T-cell (primary cell): ENCODE data around the gene DAPL1. TPM values are rescaled to one million over a fixed set of nuclear protein-coding genes. Genes with fewer than 3 reads are reported as not detected.

Source experiments
- ATAC-seq, 4 experiments: fragments of 200-7000 bp in 3 of 4; fragments of 150-1000 bp in 1 of 4; cut with Tn5 transposase; replicated peaks in 1 of 4; 1 replicate in 3 of 4; 2 replicates in 1 of 4; pipeline ENCODE4 v1.10.0; 2021; ENCODE audit warnings: moderate library complexity in 3 of 4, mild to moderate bottlenecking in 2 of 4, moderate number of reproducible peaks in 1 of 4
- CTCF ChIA-PET, 2 donors: fragments of 300-600 bp; sonication (Branson Sonifier 250); formaldehyde crosslinking; loops; one replicate each; lab custom pipeline; 2022; ENCODE audit warnings: antibody characterized with exemption in 2 of 2; lab: Charles Lee
- POLR2A ChIA-PET, 2 donors: fragments of 300-600 bp; sonication (Branson Sonifier 250); formaldehyde crosslinking; loops; one replicate each; lab custom pipeline; 2022; ENCODE audit warnings: antibody characterized with exemption in 2 of 2; lab: Charles Lee
- DNase-seq, 35 experiments: peaks; one replicate each; pipeline versions ENCODE4 v3.0.0 to v3.0.0-alpha.2; 2013 to 2023
- H3K27ac ChIP-seq: one replicate; pipeline ENCODE4 v1.5.1; 2013; ENCODE audit warnings: low read length
- H3K27me3 ChIP-seq, 2 experiments: replicated peaks in 1 of 2; 1 replicate in 1 of 2; 2 replicates in 1 of 2; pipeline versions ENCODE4 v1.6.1 to v1.7.0; 2013; ENCODE audit warnings: low read length in 1 of 2, mixed read lengths in 1 of 2; ENCODE audit not compliant: control insufficient read depth in 2 of 2, insufficient read depth in 2 of 2; ENCODE audit errors: extremely low read depth in 1 of 2
- H3K36me3 ChIP-seq, 2 donors: 1 replicate in 1 of 2; 2 replicates in 1 of 2; pipeline versions ENCODE4 v1.6.1 to v1.7.0; 2013; ENCODE audit warnings: low read length in 1 of 2; ENCODE audit not compliant: control insufficient read depth in 2 of 2, insufficient read depth in 1 of 2; ENCODE audit errors: extremely low read depth in 1 of 2
- H3K4me1 ChIP-seq, 2 experiments: 1 replicate in 1 of 2; 2 replicates in 1 of 2; pipeline versions ENCODE4 v1.6.1 to v1.7.0; 2013; ENCODE audit warnings: low read length in 2 of 2, mixed read lengths in 1 of 2; ENCODE audit not compliant: insufficient read depth in 2 of 2, control insufficient read depth in 1 of 2; ENCODE audit errors: extremely low read depth in 1 of 2
- H3K4me3 ChIP-seq, 2 donors: 1 replicate in 1 of 2; 2 replicates in 1 of 2; pipeline versions ENCODE4 v1.5.1 to v1.7.0; 2013; ENCODE audit warnings: mild to moderate bottlenecking in 2 of 2, low read length in 1 of 2, moderate library complexity in 1 of 2; ENCODE audit not compliant: control insufficient read depth in 1 of 2; ENCODE audit errors: extremely low read depth in 1 of 2
- H3K9me3 ChIP-seq: 2 replicates; pipeline ENCODE4 v1.7.0; 2013
- H3K27ac Mint-ChIP-seq, 2 donors: one replicate each; pipeline ENCODE4 v1.8.0; 2020 to 2021; ENCODE audit warnings: mild to moderate bottlenecking in 2 of 2, mixed read lengths in 2 of 2
- H3K27me3 Mint-ChIP-seq, 2 donors: one replicate each; pipeline ENCODE4 v1.8.0; 2021 to 2022; ENCODE audit warnings: mixed read lengths in 2 of 2
- H3K36me3 Mint-ChIP-seq: one replicate; pipeline ENCODE4 v1.8.0; 2021; ENCODE audit warnings: mixed read lengths
- H3K4me1 Mint-ChIP-seq, 3 donors: one replicate each; pipeline ENCODE4 v1.8.0; 2020 to 2022; ENCODE audit warnings: mixed read lengths in 3 of 3, mild to moderate bottlenecking in 1 of 3
- H3K4me3 Mint-ChIP-seq, 3 donors: one replicate each; pipeline ENCODE4 v1.8.0; 2020 to 2022; ENCODE audit warnings: mild to moderate bottlenecking in 3 of 3, mixed read lengths in 3 of 3, moderate library complexity in 3 of 3
- H3K9me3 Mint-ChIP-seq, 3 donors: one replicate each; pipeline ENCODE4 v1.8.0; 2020 to 2022; ENCODE audit warnings: mixed read lengths in 3 of 3
- WGBS: methylation state at CpG from one replicate; pipeline ENCODE4 v1.1.5; 2013; ENCODE audit warnings: missing lambda C conversion rate; ENCODE audit not compliant: insufficient coverage; 5-methylcytosine and 5-hydroxymethylcytosine counted together
- total RNA-seq, 35 experiments: library from RNA in 6 of 35; stranded (reverse) in 6 of 35; fragments of 120-200 nt in 1 of 35; gene quantifications; one replicate each; pipeline versions ENCODE4 v1.2.1 to v1.2.4 and lab custom pipeline; 2013 to 2026

The DAPL1 gene
- total RNA-seq, 5 donors from 2014 or later (not counting 1 experiment from before 2014, with no cell fraction given), result not detected

GRCh38 chr2:158781353-158781961 is 13.7 kb upstream of the DAPL1 start:
- Mint-ChIP-seq H3K4me3 (no peak overlapping the region), H3K4me1 (no peaks in the 10 kb centered on the region), H3K36me3 (no peaks in the 10 kb centered on the region), H3K27me3 (peaks cover 6 to 7% of the 10 kb centered on the region in 2 donors), H3K9me3 (peaks cover 0 to 5% (median 0%) of the 10 kb centered on the region in 3 donors), H3K27ac (no peak overlapping the region)
- ChIA-PET CTCF (no interaction called here), POLR2A (no interaction called here)
- no peaks in the 10 kb centered on the region for H3K4me1 ChIP-seq
- peaks cover 0 to 3% of the 10 kb centered on the region in 2 experiments for H3K27me3 ChIP-seq
- ATAC-seq (no peak), DNase-seq (no peak)
- no peaks in the 10 kb centered on the region for H3K9me3 ChIP-seq
- 94% methylated on average over 2 of the region's 4 CpGs for WGBS
- no peak overlapping the region for H3K27ac ChIP-seq
- H3K36me3 ChIP-seq, result no peaks in the 10 kb centered on the region
- H3K4me3 ChIP-seq, result no peak overlapping the region

- no peaks in the 10 kb centered on the region for H3K4me1 Mint-ChIP-seq
- H3K27ac Mint-ChIP-seq, result no peak overlapping the region
- no peak overlapping the region for H3K4me3 ChIP-seq
- H3K27ac ChIP-seq, result no peak overlapping the region
- WGBS, result 63% methylated on average over 2 of the region's 11 CpGs
- POLR2A ChIA-PET, result no interaction called here
- peaks cover 6 to 7% of the 10 kb centered on the region in 2 donors for H3K27me3 Mint-ChIP-seq
- H3K4me1 ChIP-seq, result no peaks in the 10 kb centered on the region
- no peaks in the 10 kb centered on the region for H3K36me3 ChIP-seq
- H3K27me3 ChIP-seq, result peaks cover 0 to 8% of the 10 kb centered on the region in 2 experiments
- no peak for ATAC-seq
- H3K9me3 Mint-ChIP-seq, result peaks cover 0 to 5% (median 0%) of the 10 kb centered on the region in 3 donors
- no peaks in the 10 kb centered on the region for H3K9me3 ChIP-seq
- no peak for DNase-seq
- no peaks in the 10 kb centered on the region for H3K36me3 Mint-ChIP-seq
- no peak overlapping the region for H3K4me3 Mint-ChIP-seq
- CTCF ChIA-PET, result no interaction called here
These were observed 13.0 kb upstream of the DAPL1 start for GRCh38 chr2:158782136-158782535.

GRCh38 chr2:158782616-158783015 is 12.5 kb upstream of the DAPL1 start:
- no peak overlapping the region for H3K4me3 ChIP-seq
- Mint-ChIP-seq H3K4me1 (no peaks in the 10 kb centered on the region), H3K9me3 (peaks cover 0 to 5% (median 0%) of the 10 kb centered on the region in 3 donors), H3K36me3 (no peaks in the 10 kb centered on the region), H3K4me3 (no peak overlapping the region), H3K27ac (no peak overlapping the region), H3K27me3 (peaks cover 6 to 7% of the 10 kb centered on the region in 2 donors)
- no peaks in the 10 kb centered on the region for H3K4me1 ChIP-seq
- ChIA-PET POLR2A (no interaction called here), CTCF (interaction anchor here in 1 of 2 donors (0.5 to 0.7 kb wide), 2 partner anchors 49 to 1472 kb away, joined by 3 to 9 read pairs; no protein-coding TSS in a partner anchor)
- ATAC-seq (no peak), DNase-seq (no peak)
- no peak overlapping the region for H3K27ac ChIP-seq
- H3K36me3 ChIP-seq, result no peaks in the 10 kb centered on the region
- 93% methylated on average over 2 of the region's 5 CpGs for WGBS
- no peaks in the 10 kb centered on the region for H3K9me3 ChIP-seq
- peaks cover 0 to 8% of the 10 kb centered on the region in 2 experiments for H3K27me3 ChIP-seq

DNA sequence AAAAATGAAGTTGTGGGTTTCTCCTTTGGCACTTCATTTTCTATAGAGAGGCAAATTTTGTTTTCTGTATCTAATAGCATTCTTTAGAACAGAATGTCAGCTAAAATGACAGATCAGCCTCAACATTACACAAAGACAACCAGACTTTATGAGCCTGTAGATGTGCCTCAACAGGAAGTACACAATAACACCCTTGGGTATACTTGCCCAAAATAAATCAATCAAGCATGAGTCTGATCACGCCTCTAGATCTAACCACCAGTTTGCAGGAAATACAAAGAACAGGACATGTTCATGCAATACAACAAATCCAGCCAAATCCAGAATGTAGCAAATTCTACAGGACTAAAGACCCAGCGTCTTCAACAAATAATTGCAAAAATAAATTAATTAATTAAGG is 11.2 kb upstream of the DAPL1 start:
- ATAC-seq (no peak), DNase-seq (no peak)
- Mint-ChIP-seq H3K27me3 (peaks cover 6 to 7% of the 10 kb centered on the region in 2 donors), H3K4me1 (no peaks in the 10 kb centered on the region), H3K9me3 (peaks cover 0 to 5% (median 0%) of the 10 kb centered on the region in 3 donors), H3K36me3 (no peaks in the 10 kb centered on the region), H3K27ac (no peak overlapping the region), H3K4me3 (no peak overlapping the region)
- WGBS, result 0% methylated on average over 1 of the region's 2 CpGs
- ChIA-PET POLR2A (no interaction called here), CTCF (no interaction called here)
- H3K36me3 ChIP-seq, result no peaks in the 10 kb centered on the region
- no peaks in the 10 kb centered on the region for H3K9me3 ChIP-seq
- peaks cover 0 to 8% of the 10 kb centered on the region in 2 experiments for H3K27me3 ChIP-seq
- no peak overlapping the region for H3K4me3 ChIP-seq
- no peaks in the 10 kb centered on the region for H3K4me1 ChIP-seq
- no peak overlapping the region for H3K27ac ChIP-seq

DNA sequence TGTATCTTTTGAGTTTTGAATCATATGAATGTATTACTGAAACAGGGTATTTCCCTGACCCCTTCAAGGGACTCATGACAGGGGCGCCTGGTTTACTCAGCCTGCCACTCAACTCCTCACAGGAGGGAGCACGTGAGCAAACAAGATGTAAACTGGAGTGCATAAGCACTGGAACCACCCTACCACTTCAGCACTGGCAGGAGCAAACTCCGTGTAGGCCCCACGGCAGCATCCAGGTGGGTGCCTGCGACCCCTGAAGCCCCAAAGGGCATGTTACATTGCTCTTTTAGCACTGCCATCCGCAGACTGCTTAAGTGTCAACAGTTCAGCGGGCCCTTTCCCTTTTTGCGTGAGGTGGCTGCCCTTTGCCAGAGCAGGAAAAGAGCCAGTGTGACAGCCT is 8.2 kb upstream of the DAPL1 start:
- WGBS, result 83% methylated on average over 7 of the region's 8 CpGs
- Mint-ChIP-seq H3K36me3 (no peaks in the 10 kb centered on the region), H3K27me3 (peaks cover 4 to 6% of the 10 kb centered on the region in 2 donors), H3K9me3 (no peaks in the 10 kb centered on the region), H3K4me3 (no peak overlapping the region), H3K4me1 (no peaks in the 10 kb centered on the region), H3K27ac (no peak overlapping the region)
- ATAC-seq (no peak), DNase-seq (no peak)
- POLR2A ChIA-PET, result no interaction called here
- no peak overlapping the region for H3K27ac ChIP-seq
- no peaks in the 10 kb centered on the region for H3K4me1 ChIP-seq
- no peaks in the 10 kb centered on the region for H3K36me3 ChIP-seq
- H3K4me3 ChIP-seq, result no peak overlapping the region
- peaks cover 0 to 13% of the 10 kb centered on the region in 2 experiments for H3K27me3 ChIP-seq
- no peaks in the 10 kb centered on the region for H3K9me3 ChIP-seq
- CTCF ChIA-PET, result no interaction called here

- Histone ChIP-seq H3K27ac (no peak overlapping the region), H3K27me3 (peaks cover 0 to 13% of the 10 kb centered on the region in 2 experiments), H3K4me3 (no peak overlapping the region), H3K9me3 (no peaks in the 10 kb centered on the region), H3K36me3 (no peaks in the 10 kb centered on the region), H3K4me1 (no peaks in the 10 kb centered on the region)
- H3K27me3 Mint-ChIP-seq, result peaks cover 5% of the 10 kb centered on the region in 2 donors
- ChIA-PET CTCF (no interaction called here), POLR2A (no interaction called here)
- no peak for ATAC-seq
- DNase-seq, result no peak
- WGBS, result no CpG with 5 or more reads among the region's 2 CpGs
- no peak overlapping the region for H3K27ac Mint-ChIP-seq
- H3K4me1 Mint-ChIP-seq, result no peaks in the 10 kb centered on the region
- no peaks in the 10 kb centered on the region for H3K36me3 Mint-ChIP-seq
- no peak overlapping the region for H3K4me3 Mint-ChIP-seq
- H3K9me3 Mint-ChIP-seq, result no peaks in the 10 kb centered on the region
These were observed 6.2 kb upstream of the DAPL1 start for GRCh38 chr2:158788951-158789350.
